Measurements from ENCODE around the gene LRRC43.
"Not testable (repeated sequence)": the region's sequence is repeated elsewhere in the genome, so short reads cannot be mapped to it uniquely, and the experiment has no call there.

Gene LRRC43

GRCh38 chr12:122190842-122191668 lies 8.1 kb downstream of the LRRC43 start:
- peak; percentile 31 to 69 for DNase-seq (ENCODE audit: low read depth in 2 of 2)

- no peak for DNase-seq (ENCODE audit: low read depth in 2 of 2)
Observed at GRCh38 chr12:122192441-122192840, 9.5 kb downstream of the LRRC43 start.

GRCh38 chr12:122194804-122195203 lies 11.9 kb downstream of the LRRC43 start:
- DNase-seq (ENCODE audit: low read depth in 2 of 2): no peak

- DNase-seq (ENCODE audit: low read depth in 2 of 2): no peak
Observed at GRCh38 chr12:122195405-122195804, 12.5 kb downstream of the LRRC43 start.

- DNase-seq (ENCODE audit: low read depth in 2 of 2): no peak
Observed at GRCh38 chr12:122197612-122197966, 14.7 kb downstream of the LRRC43 start.

- DNase-seq (ENCODE audit: low read depth in 2 of 2): no peak
Observed at GRCh38 chr12:122199484-122200355, 16.8 kb downstream of the LRRC43 start.

- no peak for DNase-seq (ENCODE audit: low read depth in 2 of 2)
Observed at GRCh38 chr12:122200541-122201175, 17.7 kb downstream of the LRRC43 start.

- DNase-seq (ENCODE audit: low read depth in 2 of 2): no peak
Observed at GRCh38 chr12:122201381-122201780, 18.5 kb downstream of the LRRC43 start.

GRCh38 chr12:122202017-122202416 lies 19.1 kb downstream of the LRRC43 start:
- DNase-seq (ENCODE audit: low read depth in 2 of 2): no peak

GRCh38 chr12:122202811-122203210 lies 19.9 kb downstream of the LRRC43 start:
- DNase-seq (ENCODE audit: low read depth in 2 of 2): not testable (repeated sequence)

GRCh38 chr12:122203301-122204166 lies 20.6 kb downstream of the LRRC43 start, which contains the start of gene B3GNT4:
TSS of gene B3GNT4 (plus strand) at chr12:122203709. CDS start at chr12:122204619, 910 bp downstream.
- peak; percentile 31 to 63 for DNase-seq (ENCODE audit: low read depth in 2 of 2)

- no peak for DNase-seq (ENCODE audit: low read depth in 2 of 2)
Observed at GRCh38 chr12:122204167-122205052, 21.5 kb downstream of the LRRC43 start.

- DNase-seq (ENCODE audit: low read depth in 2 of 2): no peak
Observed at GRCh38 chr12:122205053-122205925, 22.4 kb downstream of the LRRC43 start.

GRCh38 chr12:122206111-122206881 lies 23.4 kb downstream of the LRRC43 start:
- no peak for DNase-seq (ENCODE audit: low read depth in 2 of 2)

- DNase-seq (ENCODE audit: low read depth in 2 of 2): no peak
Observed at GRCh38 chr12:122206976-122207375, 24.1 kb downstream of the LRRC43 start.

GRCh38 chr12:122207391-122207790 lies 24.5 kb downstream of the LRRC43 start:
- DNase-seq (ENCODE audit: low read depth in 2 of 2): no peak

- DNase-seq (ENCODE audit: low read depth in 2 of 2): no peak
Observed at GRCh38 chr12:122208073-122208820, 25.3 kb downstream of the LRRC43 start.

- no peak for DNase-seq (ENCODE audit: low read depth in 2 of 2)
Observed at GRCh38 chr12:122215771-122216170, 32.8 kb downstream of the LRRC43 start.
